Activated CD4-positive, alpha-beta T cell treated with anti-CD3 and anti-CD28 coated beads for 36 hours (primary cell): ENCODE measurements around the gene RASGRP2. TPM values are rescaled to one million over a fixed set of nuclear protein-coding genes. Genes with fewer than 3 reads are reported as not detected.
A peak's percentile ranks its signal among the peaks of the same experiment; 100 is the strongest.

Source experiments
- ATAC-seq: fragments of 200-7000 bp; cut with Tn5 transposase; one replicate; pipeline ENCODE4 v1.10.0; 2021; ENCODE audit warnings: mild to moderate bottlenecking, moderate library complexity
- CTCF ChIA-PET: fragments of 350-600 bp; sonication (Branson Sonifier 250); formaldehyde crosslinking; loops from one replicate; lab custom pipeline; 2021; ENCODE audit warnings: antibody characterized with exemption; lab: Charles Lee
- POLR2A ChIA-PET: fragments of 350-600 bp; sonication (Branson Sonifier 250); formaldehyde crosslinking; loops from one replicate; lab custom pipeline; 2021; ENCODE audit warnings: antibody characterized with exemption, inconsistent platforms; lab: Charles Lee
- DNase-seq: peaks from one replicate; pipeline ENCODE4 v3.0.0-alpha.2; 2020
- H3K27ac Mint-ChIP-seq: one replicate; pipeline ENCODE4 v1.8.0; 2021; ENCODE audit warnings: mixed read lengths
- H3K27me3 Mint-ChIP-seq: one replicate; pipeline ENCODE4 v1.8.0; 2021; ENCODE audit warnings: mixed read lengths
- H3K36me3 Mint-ChIP-seq: one replicate; pipeline ENCODE4 v1.8.0; 2021; ENCODE audit warnings: low read depth, mixed read lengths
- H3K4me1 Mint-ChIP-seq: one replicate; pipeline ENCODE4 v1.8.0; 2021; ENCODE audit warnings: mixed read lengths
- H3K4me3 Mint-ChIP-seq: one replicate; pipeline ENCODE4 v1.8.0; 2021; ENCODE audit warnings: mild to moderate bottlenecking, moderate library complexity, mixed read lengths
- H3K9me3 Mint-ChIP-seq: one replicate; pipeline ENCODE4 v1.8.0; 2021; ENCODE audit warnings: low read depth, mixed read lengths
- intact Hi-C, 2 experiments: fragments of 100-400 bp; cut with DNase I in 1 of 2; cut with micrococcal nuclease in 1 of 2; formaldehyde crosslinking; loops; one replicate each; pipeline versions ENCODE4 v1.14.2 to v1.15.1; 2022 to 2024; cut with DNase I, micrococcal nuclease
- total RNA-seq, 2 experiments: library from RNA; stranded (reverse); gene quantifications; one replicate each; pipeline ENCODE4 v1.2.3, GENCODE V29; 2021

The RASGRP2 gene
- total RNA-seq, 2 experiments from 2014 or later, result 5.6 to 5.9 TPM

- intact Hi-C loops, result loop anchor here in 1 of 2 experiments (10.0 kb wide), 1 partner anchor 343 kb away; the partner anchor contains the start of genes TM7SF2 and ZNHIT2
- ChIA-PET POLR2A (interaction anchor here (0.7 to 1.5 kb wide), 3 partner anchors 8 to 276 kb away, joined by 3 to 13 read pairs (median 9); no protein-coding TSS in a partner anchor), CTCF (interaction anchor here (0.7 to 4.1 kb wide), 7 partner anchors 10 to 123 kb away, joined by 3 to 30 read pairs (median 3); partner anchors contain the start of genes PYGM and RASGRP2)
- H3K4me1 Mint-ChIP-seq, result peaks cover 95% of the 10 kb centered on the region
- ATAC-seq, result no peak
- peaks cover 97% of the 10 kb centered on the region for H3K36me3 Mint-ChIP-seq
- peak overlapping the region; percentile 93 for H3K27ac Mint-ChIP-seq
- no peak for DNase-seq
- H3K27me3 Mint-ChIP-seq, result no peaks in the 10 kb centered on the region
- H3K4me3 Mint-ChIP-seq, result peak overlapping the region; percentile 28
- no peaks in the 10 kb centered on the region for H3K9me3 Mint-ChIP-seq
Observed at GRCh38 chr11:64771861-64772260, 27.9 kb upstream of the RASGRP2 start.

GRCh38 chr11:64770120-64770519, 26.2 kb upstream of the RASGRP2 start:
- ChIA-PET POLR2A (interaction anchor here (0.6 to 1.1 kb wide), 4 partner anchors 8 to 617 kb away, joined by 3 to 6 read pairs (median 4); no protein-coding TSS in a partner anchor), CTCF (interaction anchor here (0.6 to 4.1 kb wide), 3 partner anchors 8 to 600 kb away, joined by 3 to 30 read pairs (median 3); partner anchors contain the start of gene PYGM)
- Mint-ChIP-seq H3K36me3 (peaks cover 91% of the 10 kb centered on the region), H3K9me3 (no peaks in the 10 kb centered on the region), H3K4me1 (peaks cover 90% of the 10 kb centered on the region), H3K27me3 (no peaks in the 10 kb centered on the region), H3K27ac (no peak overlapping the region), H3K4me3 (no peak overlapping the region)
- ATAC-seq (no peak), DNase-seq (no peak)
- intact Hi-C loops, result loop anchor here in 1 of 2 experiments (10.0 kb wide), 1 partner anchor 345 kb away; the partner anchor contains the start of genes TM7SF2 and ZNHIT2

- POLR2A ChIA-PET, result interaction anchor here (0.8 to 1.1 kb wide), 2 partner anchors 9 kb away, joined by 3 to 6 read pairs; no protein-coding TSS in a partner anchor
- peak overlapping the region; percentile 74 for H3K27ac Mint-ChIP-seq
- peaks cover 90% of the 10 kb centered on the region for H3K4me1 Mint-ChIP-seq
- H3K9me3 Mint-ChIP-seq, result no peaks in the 10 kb centered on the region
- ATAC-seq (no peak), DNase-seq (no peak)
- no peaks in the 10 kb centered on the region for H3K27me3 Mint-ChIP-seq
- no peak overlapping the region for H3K4me3 Mint-ChIP-seq
- peaks cover 91% of the 10 kb centered on the region for H3K36me3 Mint-ChIP-seq
- CTCF ChIA-PET, result interaction anchor here (0.6 to 4.1 kb wide), 3 partner anchors 7 to 23 kb away, joined by 3 to 30 read pairs (median 4); partner anchors contain the start of gene PYGM
- intact Hi-C loops, result no loop called here
Observed at GRCh38 chr11:64769283-64769682, 25.3 kb upstream of the RASGRP2 start.

- ChIA-PET POLR2A (no interaction called here), CTCF (interaction anchor here (0.9 to 6.0 kb wide), 5 partner anchors 7 to 32 kb away, joined by 3 to 38 read pairs (median 3); partner anchors contain the start of gene SF1)
- ATAC-seq (no peak), DNase-seq (no peak)
- Mint-ChIP-seq H3K27ac (peak overlapping the region; percentile 82), H3K4me3 (no peak overlapping the region), H3K9me3 (no peaks in the 10 kb centered on the region), H3K36me3 (peaks cover 92% of the 10 kb centered on the region), H3K4me1 (peaks cover 91% of the 10 kb centered on the region), H3K27me3 (no peaks in the 10 kb centered on the region)
- intact Hi-C loops, result no loop called here
Observed at GRCh38 chr11:64768300-64768694, 24.4 kb upstream of the RASGRP2 start.

GRCh38 chr11:64767344-64768299, 23.7 kb upstream of the RASGRP2 start:
- peaks cover 90% of the 10 kb centered on the region for H3K36me3 Mint-ChIP-seq
- H3K4me3 Mint-ChIP-seq, result no peak overlapping the region
- peaks cover 91% of the 10 kb centered on the region for H3K4me1 Mint-ChIP-seq
- ATAC-seq (peak; percentile 50), DNase-seq (peak; percentile 90)
- ChIA-PET POLR2A (no interaction called here), CTCF (interaction anchor here (0.6 to 6.0 kb wide), 7 partner anchors 8 to 541 kb away, joined by 3 to 38 read pairs (median 3); partner anchors contain the start of gene SF1)
- H3K27me3 Mint-ChIP-seq, result no peaks in the 10 kb centered on the region
- no peaks in the 10 kb centered on the region for H3K9me3 Mint-ChIP-seq
- intact Hi-C loops, result loop anchor here in 1 of 2 experiments (1.0 kb wide), 1 partner anchor 11 kb away; the partner anchor contains the start of gene SF1
- H3K27ac Mint-ChIP-seq, result peak overlapping the region; percentile 88

GRCh38 chr11:64766881-64767280, 22.9 kb upstream of the RASGRP2 start:
- peaks cover 88% of the 10 kb centered on the region for H3K36me3 Mint-ChIP-seq
- peak overlapping the region; percentile 88 for H3K27ac Mint-ChIP-seq
- no peaks in the 10 kb centered on the region for H3K27me3 Mint-ChIP-seq
- DNase-seq, result no peak
- ChIA-PET POLR2A (no interaction called here), CTCF (interaction anchor here (1.1 to 6.0 kb wide), 2 partner anchors 9 to 33 kb away, joined by 3 to 38 read pairs; no protein-coding TSS in a partner anchor)
- no peak overlapping the region for H3K4me3 Mint-ChIP-seq
- peaks cover 91% of the 10 kb centered on the region for H3K4me1 Mint-ChIP-seq
- no peak for ATAC-seq
- intact Hi-C loops, result loop anchor here in 1 of 2 experiments (1.0 kb wide), 1 partner anchor 11 kb away; the partner anchor contains the start of gene SF1
- no peaks in the 10 kb centered on the region for H3K9me3 Mint-ChIP-seq

- H3K27ac Mint-ChIP-seq, result peak overlapping the region; percentile 4
Observed at GRCh38 chr11:64765851-64766665, 22.1 kb upstream of the RASGRP2 start.

GRCh38 chr11:64765291-64765850, 21.4 kb upstream of the RASGRP2 start:
- Mint-ChIP-seq H3K9me3 (no peaks in the 10 kb centered on the region), H3K27ac (peak overlapping the region; percentile 81), H3K4me3 (peak overlapping the region; percentile 50), H3K27me3 (no peaks in the 10 kb centered on the region), H3K4me1 (peaks cover 89% of the 10 kb centered on the region), H3K36me3 (peaks cover 76% of the 10 kb centered on the region)
- POLR2A ChIA-PET, result interaction anchor here (0.7 to 2.7 kb wide), 3 partner anchors 9 to 131 kb away, joined by 3 to 17 read pairs (median 11); partner anchors contain the start of gene SF1
- DNase-seq (no peak), ATAC-seq (no peak)
- intact Hi-C loops, result no loop called here
- CTCF ChIA-PET, result interaction anchor here (0.6 to 6.0 kb wide), 4 partner anchors 10 to 314 kb away, joined by 3 to 38 read pairs (median 4); no protein-coding TSS in a partner anchor

More at GRCh38 chr11:64765851-64766665, 22.1 kb upstream of the RASGRP2 start:
- peaks cover 82% of the 10 kb centered on the region for H3K36me3 Mint-ChIP-seq
- H3K4me1 Mint-ChIP-seq, result peaks cover 89% of the 10 kb centered on the region
- CTCF ChIA-PET, result interaction anchor here (0.6 to 6.0 kb wide), 2 partner anchors 10 to 314 kb away, joined by 3 to 38 read pairs; no protein-coding TSS in a partner anchor
- intact Hi-C loops, result no loop called here
- no peak for ATAC-seq
- no peak for DNase-seq
- no peaks in the 10 kb centered on the region for H3K27me3 Mint-ChIP-seq
- POLR2A ChIA-PET, result interaction anchor here (0.6 kb wide), 1 partner anchor 1497 kb away, joined by 3 read pairs; no protein-coding TSS in a partner anchor
- H3K9me3 Mint-ChIP-seq, result no peaks in the 10 kb centered on the region
- H3K4me3 Mint-ChIP-seq, result no peak overlapping the region

GRCh38 chr11:64764753-64765152, 20.8 kb upstream of the RASGRP2 start:
- POLR2A ChIA-PET, result interaction anchor here (0.7 to 3.1 kb wide), 5 partner anchors 10 to 131 kb away, joined by 3 to 17 read pairs (median 11); partner anchors contain the start of gene SF1
- H3K36me3 Mint-ChIP-seq, result peaks cover 70% of the 10 kb centered on the region

More at GRCh38 chr11:64764753-64765152, 20.8 kb upstream of the RASGRP2 start:
- H3K4me3 Mint-ChIP-seq, result peak overlapping the region; percentile 50
- CTCF ChIA-PET, result interaction anchor here (0.9 to 6.0 kb wide), 5 partner anchors 11 to 39 kb away, joined by 3 to 38 read pairs (median 3); partner anchors contain the start of gene MAP4K2
- no peaks in the 10 kb centered on the region for H3K9me3 Mint-ChIP-seq
- ATAC-seq (no peak), DNase-seq (no peak)
- peaks cover 90% of the 10 kb centered on the region for H3K4me1 Mint-ChIP-seq
- intact Hi-C loops, result no loop called here
- H3K27me3 Mint-ChIP-seq, result no peaks in the 10 kb centered on the region
- peak overlapping the region; percentile 81 for H3K27ac Mint-ChIP-seq
